Endothelial cell (in vitro differentiated cells): ENCODE results near the gene CTSS. TPM values are rescaled to one million over a fixed set of nuclear protein-coding genes. Genes with fewer than 3 reads are reported as not detected.
"Not testable (repeated sequence)": the region's sequence is repeated elsewhere in the genome, so short reads cannot be mapped to it uniquely, and the experiment has no call there.

Experiments
- DNase-seq: peaks from one replicate; pipeline ENCODE4 v3.0.0; 2021; ENCODE audit warnings: low spot score
- H3K27ac Mint-ChIP-seq: one replicate; pipeline ENCODE4 v1.8.0; 2021; ENCODE audit warnings: mixed read lengths, inconsistent platforms; ENCODE audit not compliant: unreplicated experiment
- H3K27me3 Mint-ChIP-seq: one replicate; pipeline ENCODE4 v1.8.0; 2021; ENCODE audit warnings: mild to moderate bottlenecking, moderate library complexity, mixed read lengths, inconsistent platforms; ENCODE audit not compliant: unreplicated experiment
- H3K36me3 Mint-ChIP-seq: one replicate; pipeline ENCODE4 v1.8.0; 2021; ENCODE audit warnings: mild to moderate bottlenecking, low read depth, mixed read lengths, inconsistent platforms; ENCODE audit not compliant: unreplicated experiment
- H3K4me1 Mint-ChIP-seq: one replicate; pipeline ENCODE4 v1.8.0; 2021; ENCODE audit warnings: mild to moderate bottlenecking, mixed read lengths, inconsistent platforms; ENCODE audit not compliant: unreplicated experiment
- H3K4me3 Mint-ChIP-seq: one replicate; pipeline ENCODE4 v1.8.0; 2021; ENCODE audit warnings: mild to moderate bottlenecking, mixed read lengths, inconsistent platforms; ENCODE audit not compliant: unreplicated experiment
- H3K9me3 Mint-ChIP-seq: one replicate; pipeline ENCODE4 v1.8.0; 2021; ENCODE audit warnings: mixed read lengths, inconsistent platforms; ENCODE audit not compliant: unreplicated experiment
- total RNA-seq: library from RNA; stranded (reverse); fragmentation: NEBNext Ultra II Directional; extraction: Animal tissue kit (Norgen Biotek cat#: 25700); gene quantifications from one replicate; pipeline ENCODE4 v1.2.1, GENCODE V29; 2021; ENCODE audit not compliant: unreplicated experiment
- TF ChIP-seq, protein P1 (sequence below): fragments of 200-600 bp; sonication (generic); IDR thresholded peaks from one replicate; pipeline ENCODE4 v1.5.0; 2021; ENCODE audit warnings: antibody characterized with exemption; ENCODE audit not compliant: unreplicated experiment

The CTSS gene
- total RNA-seq, 1 donor from 2014 or later: 0.33 TPM

DNA sequence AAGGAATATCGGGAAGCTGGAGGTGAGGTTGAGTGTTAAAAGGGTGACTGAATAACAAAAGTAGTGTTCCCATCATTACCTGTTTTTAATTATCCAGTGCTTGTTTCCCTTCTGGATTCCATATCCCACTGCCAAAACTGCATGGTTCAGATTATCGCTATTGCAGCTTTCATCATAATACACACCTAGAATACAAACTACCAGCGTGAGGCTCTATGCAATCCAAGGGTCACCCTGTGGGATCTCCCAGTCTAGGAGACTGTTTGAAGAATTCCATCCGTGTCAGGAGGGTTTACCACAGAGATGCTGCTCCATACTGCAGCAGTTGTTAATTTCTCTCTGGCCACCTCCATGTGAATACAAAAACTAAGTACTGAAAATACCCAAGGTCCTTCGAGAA lies 33.5 kb upstream of the CTSS start:
- no peaks in the 10 kb centered on the region for H3K27me3 Mint-ChIP-seq
- TF ChIP-seq, protein P1, sequence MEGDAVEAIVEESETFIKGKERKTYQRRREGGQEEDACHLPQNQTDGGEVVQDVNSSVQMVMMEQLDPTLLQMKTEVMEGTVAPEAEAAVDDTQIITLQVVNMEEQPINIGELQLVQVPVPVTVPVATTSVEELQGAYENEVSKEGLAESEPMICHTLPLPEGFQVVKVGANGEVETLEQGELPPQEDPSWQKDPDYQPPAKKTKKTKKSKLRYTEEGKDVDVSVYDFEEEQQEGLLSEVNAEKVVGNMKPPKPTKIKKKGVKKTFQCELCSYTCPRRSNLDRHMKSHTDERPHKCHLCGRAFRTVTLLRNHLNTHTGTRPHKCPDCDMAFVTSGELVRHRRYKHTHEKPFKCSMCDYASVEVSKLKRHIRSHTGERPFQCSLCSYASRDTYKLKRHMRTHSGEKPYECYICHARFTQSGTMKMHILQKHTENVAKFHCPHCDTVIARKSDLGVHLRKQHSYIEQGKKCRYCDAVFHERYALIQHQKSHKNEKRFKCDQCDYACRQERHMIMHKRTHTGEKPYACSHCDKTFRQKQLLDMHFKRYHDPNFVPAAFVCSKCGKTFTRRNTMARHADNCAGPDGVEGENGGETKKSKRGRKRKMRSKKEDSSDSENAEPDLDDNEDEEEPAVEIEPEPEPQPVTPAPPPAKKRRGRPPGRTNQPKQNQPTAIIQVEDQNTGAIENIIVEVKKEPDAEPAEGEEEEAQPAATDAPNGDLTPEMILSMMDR: no peak

DNA sequence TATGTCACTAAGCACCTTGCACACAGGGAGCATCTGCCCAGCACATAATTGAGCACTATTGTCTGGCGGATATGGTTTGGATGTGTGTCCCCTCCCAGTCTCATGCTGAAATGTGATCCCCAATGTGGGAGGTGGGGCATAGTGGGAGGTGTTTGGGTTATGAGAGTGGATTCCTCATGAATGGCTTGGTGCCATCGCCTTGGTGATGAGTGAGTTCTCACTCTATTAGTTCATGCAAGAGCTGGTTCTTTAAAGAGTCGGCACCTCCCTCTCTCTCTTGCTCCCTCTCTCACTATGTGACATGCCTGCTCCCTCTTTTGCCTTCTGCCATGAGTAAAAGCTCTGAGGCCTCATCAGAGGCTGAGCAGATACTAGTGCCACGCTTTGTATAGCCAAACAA lies 32.9 kb upstream of the CTSS start:
- Mint-ChIP-seq H3K36me3 (peaks cover 41% of the 10 kb centered on the region), H3K9me3 (no peaks in the 10 kb centered on the region), H3K27ac (no peak overlapping the region), H3K4me3 (peak overlapping the region; percentile 15), H3K4me1 (peaks cover 4% of the 10 kb centered on the region), H3K27me3 (no peaks in the 10 kb centered on the region)
- no peak for DNase-seq
- TF ChIP-seq, protein P1: no peak

More for the DNA sequence above, 33.5 kb upstream of the CTSS start:
- peak overlapping the region; percentile 15 for H3K4me3 Mint-ChIP-seq
- peaks cover 42% of the 10 kb centered on the region for H3K36me3 Mint-ChIP-seq
- DNase-seq: no peak
- no peaks in the 10 kb centered on the region for H3K9me3 Mint-ChIP-seq
- peaks cover 8% of the 10 kb centered on the region for H3K4me1 Mint-ChIP-seq
- no peak overlapping the region for H3K27ac Mint-ChIP-seq

DNA sequence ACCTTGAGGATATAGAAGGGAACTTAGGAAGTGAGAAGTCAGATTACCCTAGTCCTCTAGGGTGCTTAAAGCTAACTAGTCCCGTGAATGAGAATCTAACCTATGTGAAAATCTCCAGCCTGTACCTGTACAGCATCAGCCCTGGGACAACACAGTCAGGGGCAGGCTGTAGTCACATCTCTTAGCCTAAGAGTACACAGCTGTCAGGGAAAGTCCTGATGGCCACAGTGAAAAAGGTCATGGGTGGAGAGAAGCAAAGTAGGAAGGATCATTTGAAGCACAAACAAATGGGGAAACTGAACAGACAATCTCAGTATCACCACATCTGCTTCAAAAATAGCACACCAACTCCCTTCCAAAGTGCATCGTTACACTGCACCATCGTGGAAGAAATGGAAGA lies 30.8 kb upstream of the CTSS start:
- no peak overlapping the region for H3K27ac Mint-ChIP-seq
- TF ChIP-seq, protein P1: no peak
- H3K9me3 Mint-ChIP-seq: no peaks in the 10 kb centered on the region
- peaks cover 38% of the 10 kb centered on the region for H3K36me3 Mint-ChIP-seq
- H3K4me3 Mint-ChIP-seq: peak overlapping the region; percentile 52
- no peaks in the 10 kb centered on the region for H3K27me3 Mint-ChIP-seq
- DNase-seq: no peak
- H3K4me1 Mint-ChIP-seq: no peaks in the 10 kb centered on the region

DNA sequence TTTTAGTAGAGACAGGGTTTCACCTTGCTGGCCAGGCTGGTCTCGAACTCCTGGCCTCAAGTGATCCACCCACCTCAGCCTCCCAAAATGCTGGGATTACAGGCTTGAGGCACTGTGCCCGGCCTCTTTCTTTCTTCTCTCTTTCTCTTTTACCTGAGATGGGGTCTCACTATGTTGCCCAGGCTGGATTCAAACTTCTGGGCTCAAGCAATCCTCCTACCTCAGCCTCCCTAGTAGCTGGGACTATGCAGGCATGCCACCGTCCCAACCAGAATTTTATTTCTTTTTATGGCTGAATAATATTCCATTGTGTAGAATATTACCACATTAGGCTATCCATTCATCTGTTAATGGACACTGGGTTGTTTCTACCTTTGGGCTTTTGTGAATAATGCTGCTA lies 28.2 kb upstream of the CTSS start:
- H3K9me3 Mint-ChIP-seq, H3K4me1 Mint-ChIP-seq, H3K27me3 Mint-ChIP-seq, H3K27ac Mint-ChIP-seq, DNase-seq, H3K4me3 Mint-ChIP-seq: not testable (repeated sequence)
- peaks cover 32% of the 10 kb centered on the region for H3K36me3 Mint-ChIP-seq

DNA sequence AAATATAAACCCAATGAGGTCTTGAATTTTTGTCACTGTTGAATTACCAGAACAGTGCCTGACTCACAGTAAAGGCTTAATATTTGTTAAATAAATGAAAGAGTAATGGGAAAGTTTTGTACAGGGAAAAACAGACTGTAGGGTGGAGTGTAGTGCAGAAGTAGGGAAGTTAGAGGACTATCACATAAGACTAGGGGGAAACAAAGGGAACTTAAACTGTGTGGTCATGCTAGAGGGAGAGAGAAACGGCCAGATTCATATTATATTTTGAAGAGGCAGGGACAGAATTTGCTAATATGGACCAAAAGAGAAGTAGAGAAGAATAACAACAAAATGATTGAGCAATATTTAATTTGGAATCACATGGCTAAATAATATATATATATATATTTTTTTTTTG lies 27.6 kb upstream of the CTSS start:
- TF ChIP-seq, protein P1: no peak
- no peak overlapping the region for H3K27ac Mint-ChIP-seq

DNA sequence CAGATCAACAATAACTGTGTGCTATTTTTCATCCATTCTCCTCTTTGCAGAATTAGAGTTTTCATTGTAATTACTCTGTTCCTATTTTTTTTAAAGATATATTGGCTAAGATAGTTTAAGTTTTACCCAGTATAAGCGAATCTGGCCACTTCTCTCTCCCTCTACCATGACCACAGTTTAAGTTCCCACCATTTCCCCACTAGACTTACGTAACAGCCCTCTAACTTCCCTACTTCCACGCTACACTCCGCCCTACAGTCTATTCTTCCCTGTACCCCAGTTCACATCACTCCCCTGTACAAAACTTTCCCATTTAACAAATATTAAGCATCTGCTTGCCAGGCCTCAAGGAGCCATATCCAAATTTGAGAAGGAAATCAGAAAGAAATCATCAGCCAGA lies 26.0 kb upstream of the CTSS start:
- Mint-ChIP-seq H3K9me3 (no peaks in the 10 kb centered on the region), H3K27ac (no peak overlapping the region), H3K27me3 (peaks cover 2% of the 10 kb centered on the region), H3K36me3 (peaks cover 12% of the 10 kb centered on the region), H3K4me1 (no peaks in the 10 kb centered on the region), H3K4me3 (no peak overlapping the region)
- TF ChIP-seq, protein P1: no peak
- no peak for DNase-seq

More for the DNA sequence above, 27.6 kb upstream of the CTSS start:
- Mint-ChIP-seq H3K36me3 (peaks cover 26% of the 10 kb centered on the region), H3K4me3 (no peak overlapping the region), H3K4me1 (no peaks in the 10 kb centered on the region), H3K9me3 (no peaks in the 10 kb centered on the region), H3K27me3 (no peaks in the 10 kb centered on the region)
- DNase-seq: no peak
